HepG2 (cell line): ENCODE measurements around the gene RHBDL3. TPM values are rescaled to one million over a fixed set of nuclear protein-coding genes. Genes with fewer than 3 reads are reported as not detected.

Experiments used
- BATF2 ChIP-seq: sonication (generic); formaldehyde crosslinking; IDR thresholded peaks from 2 replicates; pipeline ENCODE4 v1.8.0; 2022; ENCODE audit warnings: mild to moderate bottlenecking, missing genetic modification reagents, moderate library complexity
- CEBPB ChIP-seq: IDR thresholded peaks from 2 replicates; pipeline ENCODE4 v1.6.1; 2011; ENCODE audit warnings: low read depth, low read length, improper control_type of control experiment, borderline replicate concordance
- ERF ChIP-seq: IDR thresholded peaks from 2 replicates; pipeline ENCODE4 v1.6.1; 2018; ENCODE audit warnings: missing biosample characterization, missing genetic modification reagents
- ETV5 ChIP-seq: IDR thresholded peaks from 2 replicates; pipeline ENCODE4 v1.6.1; 2018; ENCODE audit warnings: missing biosample characterization, missing genetic modification reagents, inconsistent platforms, borderline replicate concordance
- EZH2 ChIP-seq: conservative IDR thresholded peaks from 2 replicates; pipeline ENCODE4 v1.6.1; 2012; ENCODE audit warnings: mild to moderate bottlenecking, low read depth, low read length, moderate library complexity
- FOXO1 ChIP-seq: sonication (generic); formaldehyde crosslinking; IDR thresholded peaks from 2 replicates; pipeline ENCODE4 v1.4.0; 2020; ENCODE audit warnings: missing genetic modification reagents
- FOXP1 ChIP-seq, 2 experiments: fragments of 450-650 bp in 1 of 2; IDR thresholded peaks; 2 replicates each; pipeline ENCODE4 v1.6.1; 2017 to 2018; ENCODE audit warnings: antibody characterized with exemption in 1 of 2
- GTF2F1 ChIP-seq: fragments of 150-350 bp; IDR thresholded peaks from 2 replicates; pipeline ENCODE4 v1.6.1; 2014; ENCODE audit warnings: low read length
- IRF9 ChIP-seq: sonication (generic); formaldehyde crosslinking; IDR thresholded peaks from 2 replicates; pipeline ENCODE4 v1.8.0; 2022; ENCODE audit warnings: missing genetic modification reagents, mild to moderate bottlenecking, borderline replicate concordance
- KDM3A ChIP-seq: IDR thresholded peaks from 2 replicates; pipeline ENCODE4 v1.6.1; 2018; ENCODE audit warnings: low read depth, missing compliant biosample characterization
- KLF15 ChIP-seq: sonication (generic); formaldehyde crosslinking; IDR thresholded peaks from 2 replicates; pipeline ENCODE4 v1.8.1; 2023; ENCODE audit warnings: borderline replicate concordance, mild to moderate bottlenecking, inconsistent platforms, missing genetic modification reagents, mixed read lengths
- LCORL ChIP-seq, 2 experiments: fragments of 450-650 bp in 1 of 2; sonication (generic) in 1 of 2; formaldehyde crosslinking in 1 of 2; IDR thresholded peaks; 2 replicates each; pipeline versions ENCODE4 v1.5.0 to v1.6.1; 2017 to 2020; ENCODE audit warnings: antibody characterized with exemption in 1 of 2, missing genetic modification reagents in 1 of 2
- POGK ChIP-seq: sonication (generic); formaldehyde crosslinking; conservative IDR thresholded peaks from 2 replicates; pipeline ENCODE4 v1.8.0; 2022; ENCODE audit warnings: mild to moderate bottlenecking, moderate library complexity, missing genetic modification reagents
- ZFP36L2 ChIP-seq: sonication (generic); formaldehyde crosslinking; IDR thresholded peaks from 2 replicates; pipeline ENCODE4 v1.4.0; 2020; ENCODE audit warnings: missing genetic modification reagents
- ZNF354B ChIP-seq: sonication (generic); formaldehyde crosslinking; IDR thresholded peaks from 2 replicates; pipeline ENCODE4 v1.8.0; 2022; ENCODE audit warnings: mild to moderate bottlenecking, missing genetic modification reagents
- ZNF407 ChIP-seq: sonication (generic); formaldehyde crosslinking; IDR thresholded peaks from one replicate; pipeline ENCODE4 v1.5.1; 2020; ENCODE audit warnings: mild to moderate bottlenecking, missing genetic modification reagents; ENCODE audit errors: not compliant biosample characterization
- ZNF550 ChIP-seq: sonication (generic); formaldehyde crosslinking; IDR thresholded peaks from 2 replicates; pipeline ENCODE4 v1.4.0; 2020; ENCODE audit warnings: mild to moderate bottlenecking, missing genetic modification reagents, borderline replicate concordance
- ZNF749 ChIP-seq: sonication (generic); formaldehyde crosslinking; IDR thresholded peaks from 2 replicates; pipeline ENCODE4 v1.8.0; 2022; ENCODE audit warnings: mild to moderate bottlenecking, missing genetic modification reagents, moderate library complexity, borderline replicate concordance
- polyA plus RNA-seq, 8 experiments: library from polyadenylated mRNA; depleted of rRNA in 3 of 8; stranded (reverse) in 7 of 8; unstranded in 1 of 8; fragments of >200 nt; fragmentation: Illumina TruSeq in 4 of 8; extraction: Trizol in 4 of 8; gene quantifications; 2 replicates each; pipeline versions ENCODE4 v1.2.1 to v1.2.3, GENCODE V29; 2011 to 2016; ENCODE audit warnings: low read depth in 4 of 8, missing spikeins in 1 of 8, mixed read lengths in 1 of 8; ENCODE audit not compliant: insufficient read depth in 1 of 8
- total RNA-seq, 5 experiments: library from RNA; depleted of rRNA; stranded (reverse); fragments of >200 nt; fragmentation: Illumina TruSeq; extraction: Trizol; gene quantifications; 2 replicates each; pipeline ENCODE4 v1.2.3, GENCODE V29; 2016; ENCODE audit warnings: low read depth in 1 of 5

RHBDL3 gene
- total and polyA plus RNA-seq, 2 of the 13 experiments (the other 11 are each of a cell fraction or from before 2014, with no cell fraction given), result 0.09 TPM; not detected in 1

GRCh38 chr17:32302037-32302436, 36.4 kb downstream of the RHBDL3 start (continued):
- TF ChIP-seq FOXO1 (0 out of 2 replicates have a peak, but pooled peaks have one; percentile 56), GTF2F1 (no peak), EZH2 (no peak), KDM3A (CRISPR knock-in tag) (no peak), ZNF354B (CRISPR knock-in tag) (no peak), ERF (CRISPR knock-in tag) (peak; percentile 25; the same call in 1 of the 2 replicates), ZNF407 (CRISPR knock-in tag) (no peak), BATF2 (CRISPR knock-in tag) (no peak), CEBPB (no peak), ZFP36L2 (CRISPR knock-in tag) (no peak), ZNF749 (CRISPR knock-in tag) (no peak), LCORL (IDR thresholded peaks at IDR 0.05) (no peak), LCORL (CRISPR knock-in tag; IDR thresholded peaks at IDR 0.05) (peak; percentile 54; the same call in 1 of the 2 replicates), ETV5 (CRISPR knock-in tag) (peak; percentile 77; the same call in 1 of the 2 replicates), IRF9 (no peak), FOXP1 (IDR thresholded peaks at IDR 0.05) (no peak), FOXP1 (CRISPR knock-in tag; IDR thresholded peaks at IDR 0.05) (peak; percentile 79), ZNF550 (no peak), KLF15 (CRISPR knock-in tag) (no peak), POGK (peak; percentile 6; the same call in 1 of the 2 replicates)
